ENCODE measurements around the gene PTGR2.
"Not testable (repeated sequence)": the region's sequence is repeated elsewhere in the genome, so short reads cannot be mapped to it uniquely, and the experiment has no call there.

PTGR2 gene

DNA sequence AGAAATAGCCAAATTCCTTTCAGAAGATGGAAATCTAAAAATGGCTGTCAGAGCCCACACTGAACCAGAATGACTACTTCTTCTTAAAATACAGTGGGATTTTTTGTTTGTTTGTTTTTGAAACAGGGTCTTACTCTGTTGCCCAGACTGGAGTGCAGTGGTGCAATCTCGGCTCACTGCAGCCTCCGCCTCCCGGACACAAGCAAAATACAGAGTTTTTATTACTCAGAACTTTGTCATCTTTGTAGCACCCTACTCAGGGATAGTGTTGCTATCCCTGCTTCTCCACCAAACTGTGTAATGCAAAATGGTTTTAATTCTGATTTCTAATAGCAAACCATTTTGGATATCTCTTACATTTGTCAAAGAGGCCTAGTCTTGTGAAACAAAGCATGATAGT, 51.4 kb downstream of the PTGR2 start:
- TF ChIP-seq, protein P1, sequence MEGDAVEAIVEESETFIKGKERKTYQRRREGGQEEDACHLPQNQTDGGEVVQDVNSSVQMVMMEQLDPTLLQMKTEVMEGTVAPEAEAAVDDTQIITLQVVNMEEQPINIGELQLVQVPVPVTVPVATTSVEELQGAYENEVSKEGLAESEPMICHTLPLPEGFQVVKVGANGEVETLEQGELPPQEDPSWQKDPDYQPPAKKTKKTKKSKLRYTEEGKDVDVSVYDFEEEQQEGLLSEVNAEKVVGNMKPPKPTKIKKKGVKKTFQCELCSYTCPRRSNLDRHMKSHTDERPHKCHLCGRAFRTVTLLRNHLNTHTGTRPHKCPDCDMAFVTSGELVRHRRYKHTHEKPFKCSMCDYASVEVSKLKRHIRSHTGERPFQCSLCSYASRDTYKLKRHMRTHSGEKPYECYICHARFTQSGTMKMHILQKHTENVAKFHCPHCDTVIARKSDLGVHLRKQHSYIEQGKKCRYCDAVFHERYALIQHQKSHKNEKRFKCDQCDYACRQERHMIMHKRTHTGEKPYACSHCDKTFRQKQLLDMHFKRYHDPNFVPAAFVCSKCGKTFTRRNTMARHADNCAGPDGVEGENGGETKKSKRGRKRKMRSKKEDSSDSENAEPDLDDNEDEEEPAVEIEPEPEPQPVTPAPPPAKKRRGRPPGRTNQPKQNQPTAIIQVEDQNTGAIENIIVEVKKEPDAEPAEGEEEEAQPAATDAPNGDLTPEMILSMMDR (IDR thresholded peaks at IDR 0.05; ENCODE audit: extremely low read depth, missing control alignments), result no peak
- DNase-seq (ENCODE audit: low spot score), result no peak

DNA sequence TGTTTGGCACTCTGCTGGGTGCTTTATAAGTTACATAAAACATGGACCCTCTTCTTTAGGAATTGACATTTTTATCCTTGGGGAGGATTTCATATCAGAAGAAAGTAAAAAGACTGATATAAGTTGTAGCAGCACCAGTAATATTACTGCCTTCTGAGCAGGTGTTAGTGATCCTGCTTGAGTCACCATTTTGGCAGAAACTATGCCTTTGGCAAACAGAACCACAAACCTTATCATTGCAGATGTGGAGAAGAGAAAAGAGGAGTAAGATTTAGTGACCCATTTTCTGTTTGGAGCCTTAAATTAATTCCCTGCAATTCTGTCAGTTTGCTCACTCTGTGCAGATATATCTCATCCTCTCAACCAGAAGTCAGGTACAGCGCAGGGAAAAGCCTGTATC, 58.0 kb downstream of the PTGR2 start:
- TF ChIP-seq, protein P1 (IDR thresholded peaks at IDR 0.05; ENCODE audit: extremely low read depth, missing control alignments), result no peak
- DNase-seq (ENCODE audit: low spot score), result no peak

DNA sequence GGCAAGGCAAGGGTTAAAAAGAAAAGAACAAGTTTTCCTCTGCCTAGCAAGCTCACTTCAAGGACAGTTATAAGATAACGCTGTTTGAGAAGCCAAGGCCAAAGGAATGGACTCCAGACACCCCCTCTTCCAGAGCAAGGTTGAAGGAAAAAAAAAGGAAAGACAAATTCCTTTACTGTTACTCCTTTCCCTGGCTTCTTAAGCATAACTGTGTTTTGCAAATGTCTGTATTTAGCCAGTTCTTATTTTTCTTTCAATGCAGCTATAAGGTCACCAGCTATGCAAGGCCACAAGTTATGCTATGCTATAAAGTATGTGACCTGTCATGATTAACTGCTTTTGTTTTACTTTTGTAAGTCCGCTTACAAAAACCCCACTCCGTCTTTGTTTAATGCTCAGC, 61.6 kb downstream of the PTGR2 start:
- no peak for DNase-seq (ENCODE audit: low spot score)
- TF ChIP-seq, protein P1 (IDR thresholded peaks at IDR 0.05; ENCODE audit: extremely low read depth, missing control alignments), result no peak

DNA sequence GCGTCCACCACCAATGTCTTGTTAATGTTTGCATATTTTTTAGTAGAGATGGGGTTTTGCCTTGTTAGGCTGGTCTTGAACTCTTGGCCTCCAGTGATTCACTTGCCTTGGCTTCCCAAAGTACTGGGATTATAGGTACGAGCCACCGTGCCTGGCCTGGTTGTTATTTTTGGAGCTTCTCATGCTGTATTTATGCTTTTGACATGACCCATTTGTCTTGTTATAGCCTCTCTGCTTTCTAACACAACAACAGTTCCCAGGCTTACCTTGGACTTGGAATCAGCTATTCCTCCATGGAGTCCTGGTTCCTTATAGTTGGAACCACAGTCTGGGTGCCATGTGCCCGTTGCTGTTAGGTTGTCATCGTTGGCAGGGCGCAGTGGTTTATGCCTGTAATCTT, 64.7 kb downstream of the PTGR2 start:
- TF ChIP-seq, protein P1 (IDR thresholded peaks at IDR 0.05; ENCODE audit: extremely low read depth, missing control alignments), result no peak
- no peak for DNase-seq (ENCODE audit: low spot score)

DNA sequence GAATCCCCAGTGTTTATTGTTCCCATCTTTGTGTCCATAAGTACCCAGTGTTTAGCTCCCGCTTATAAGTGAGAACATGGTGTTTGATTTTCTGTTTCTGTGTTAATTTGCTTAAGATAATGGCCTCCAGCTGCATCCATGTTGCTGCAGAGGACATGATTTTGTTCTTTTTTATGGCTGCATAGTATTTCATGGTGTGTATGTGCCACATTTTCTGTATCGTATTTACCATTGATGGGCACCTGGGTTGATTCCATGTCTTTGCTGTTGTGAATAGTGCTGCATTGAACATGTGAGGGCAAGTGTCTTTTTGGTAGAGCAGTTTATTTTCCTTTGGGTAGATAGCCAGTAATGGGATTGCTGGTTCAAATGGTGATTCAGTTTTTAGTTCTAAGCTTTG, 67.8 kb downstream of the PTGR2 start:
- DNase-seq (ENCODE audit: low spot score), result not testable (repeated sequence)

DNA sequence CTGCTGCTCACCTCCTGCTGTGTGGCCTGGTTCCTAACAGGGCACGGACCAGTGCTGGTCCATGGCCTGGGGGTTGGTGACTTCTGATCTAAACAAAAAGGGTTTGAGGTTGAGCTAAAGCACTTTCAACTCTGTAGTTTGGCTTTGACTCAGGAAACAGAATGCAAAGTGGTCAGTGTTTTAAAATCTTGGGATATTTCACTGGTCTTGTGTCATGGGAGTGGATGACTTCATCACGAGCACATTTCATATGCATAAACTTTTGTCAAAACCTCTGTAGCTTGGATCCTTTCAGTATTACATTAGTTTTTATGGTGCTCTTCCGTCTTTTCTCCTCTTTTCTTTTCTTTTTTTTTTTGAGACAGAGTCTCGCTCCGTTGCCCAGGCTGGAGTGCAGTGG, 72.7 kb downstream of the PTGR2 start:
- no peak for DNase-seq (ENCODE audit: low spot score)
- TF ChIP-seq, protein P1 (IDR thresholded peaks at IDR 0.05; ENCODE audit: extremely low read depth, missing control alignments), result no peak
